ENCODE data around the gene PLD1.

DNA sequence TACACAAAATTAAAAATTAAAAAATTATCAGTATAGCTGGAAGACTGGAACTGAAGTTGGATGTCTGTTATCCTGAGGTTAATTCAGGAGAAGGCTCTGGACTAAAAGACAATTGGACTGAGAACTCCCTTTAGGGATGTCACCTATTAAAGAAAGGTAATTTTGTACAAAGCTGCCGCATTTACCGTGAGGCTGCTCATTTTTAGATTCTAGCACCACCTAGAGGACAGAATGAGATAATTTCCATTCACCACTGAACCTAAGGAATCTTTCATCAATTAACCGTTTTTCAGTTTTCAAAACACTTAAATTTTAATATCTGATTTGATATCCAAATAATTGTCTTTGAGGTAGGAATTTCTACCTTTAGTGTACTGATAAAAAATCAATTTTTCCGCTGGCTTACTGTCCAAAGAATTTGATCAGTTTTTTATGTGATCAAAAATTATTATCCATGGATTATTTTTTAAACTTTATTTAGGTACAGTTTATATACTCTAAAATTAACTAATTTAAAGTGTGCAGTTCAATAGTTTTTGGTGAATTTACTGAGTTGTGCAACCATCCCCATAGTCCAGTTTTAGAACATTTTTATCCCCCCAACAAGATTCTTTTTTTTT lies 243.4 kb downstream of the PLD1 start:
- TF ChIP-seq, protein P1, sequence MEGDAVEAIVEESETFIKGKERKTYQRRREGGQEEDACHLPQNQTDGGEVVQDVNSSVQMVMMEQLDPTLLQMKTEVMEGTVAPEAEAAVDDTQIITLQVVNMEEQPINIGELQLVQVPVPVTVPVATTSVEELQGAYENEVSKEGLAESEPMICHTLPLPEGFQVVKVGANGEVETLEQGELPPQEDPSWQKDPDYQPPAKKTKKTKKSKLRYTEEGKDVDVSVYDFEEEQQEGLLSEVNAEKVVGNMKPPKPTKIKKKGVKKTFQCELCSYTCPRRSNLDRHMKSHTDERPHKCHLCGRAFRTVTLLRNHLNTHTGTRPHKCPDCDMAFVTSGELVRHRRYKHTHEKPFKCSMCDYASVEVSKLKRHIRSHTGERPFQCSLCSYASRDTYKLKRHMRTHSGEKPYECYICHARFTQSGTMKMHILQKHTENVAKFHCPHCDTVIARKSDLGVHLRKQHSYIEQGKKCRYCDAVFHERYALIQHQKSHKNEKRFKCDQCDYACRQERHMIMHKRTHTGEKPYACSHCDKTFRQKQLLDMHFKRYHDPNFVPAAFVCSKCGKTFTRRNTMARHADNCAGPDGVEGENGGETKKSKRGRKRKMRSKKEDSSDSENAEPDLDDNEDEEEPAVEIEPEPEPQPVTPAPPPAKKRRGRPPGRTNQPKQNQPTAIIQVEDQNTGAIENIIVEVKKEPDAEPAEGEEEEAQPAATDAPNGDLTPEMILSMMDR (IDR thresholded peaks at IDR 0.05): peak; percentile 62 to 85 (median 76)
- no peak for TF ChIP-seq POLR2A (IDR thresholded peaks at IDR 0.05)

All from heart left ventricle (tissue), 13 donors.